ENCODE measurements around the gene NRXN2.

The NRXN2 gene

GRCh38 chr11:64743591-64744543, 20.9 kb upstream of the NRXN2 start, which contains the start of gene RASGRP2:
Gene RASGRP2, minus strand, starts transcription at chr11:64744142. Its CDS starts 1,276 bp downstream, at chr11:64742866.
- DNase-seq (ENCODE audit: low spot score) = no peak

DNA sequence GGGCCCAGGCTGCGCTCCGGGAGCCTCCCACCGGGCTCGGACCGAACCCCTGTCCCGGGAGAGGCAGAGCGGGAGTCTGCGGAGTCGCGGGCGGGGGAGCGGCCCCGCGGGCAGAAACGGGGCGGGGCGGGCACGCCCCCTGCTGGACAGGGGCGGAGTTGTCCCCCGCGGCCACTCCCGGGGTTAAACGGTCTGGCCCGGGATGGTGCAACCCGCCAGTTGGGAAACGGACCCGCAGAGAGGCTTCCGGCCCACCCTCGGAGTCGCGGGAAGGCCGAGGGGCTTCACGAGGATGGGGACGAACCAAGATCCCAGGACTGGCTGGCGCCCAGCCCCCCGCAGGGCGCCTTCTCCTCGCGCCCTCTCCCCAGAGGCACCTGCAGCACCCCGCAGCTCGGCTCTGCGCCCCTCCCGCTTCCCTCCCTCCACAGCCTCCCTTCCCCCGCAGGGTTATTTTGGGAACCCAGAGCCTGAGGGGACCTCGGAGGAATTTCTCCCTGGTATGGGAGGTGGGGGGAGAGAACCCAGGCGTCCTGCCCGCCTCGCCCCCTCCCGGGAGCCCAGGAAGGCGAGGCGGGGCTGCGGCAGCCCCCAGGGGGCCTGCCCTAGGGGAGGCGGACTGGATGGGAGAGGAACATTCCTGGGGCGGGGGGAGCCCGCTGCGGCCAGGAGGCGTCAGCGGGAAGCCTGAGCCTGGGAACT, 20.0 kb upstream of the NRXN2 start:
- peak; percentile 34 for DNase-seq (ENCODE audit: low spot score)

GRCh38 chr11:64742087-64742888, 19.3 kb upstream of the NRXN2 start:
- no peak for DNase-seq (ENCODE audit: low spot score)

- no peak for DNase-seq (ENCODE audit: low spot score)
Measured at GRCh38 chr11:64741375-64742086, 18.5 kb upstream of the NRXN2 start.

- DNase-seq (ENCODE audit: low spot score) = no peak
Measured at GRCh38 chr11:64739871-64740270, 16.9 kb upstream of the NRXN2 start.

DNA sequence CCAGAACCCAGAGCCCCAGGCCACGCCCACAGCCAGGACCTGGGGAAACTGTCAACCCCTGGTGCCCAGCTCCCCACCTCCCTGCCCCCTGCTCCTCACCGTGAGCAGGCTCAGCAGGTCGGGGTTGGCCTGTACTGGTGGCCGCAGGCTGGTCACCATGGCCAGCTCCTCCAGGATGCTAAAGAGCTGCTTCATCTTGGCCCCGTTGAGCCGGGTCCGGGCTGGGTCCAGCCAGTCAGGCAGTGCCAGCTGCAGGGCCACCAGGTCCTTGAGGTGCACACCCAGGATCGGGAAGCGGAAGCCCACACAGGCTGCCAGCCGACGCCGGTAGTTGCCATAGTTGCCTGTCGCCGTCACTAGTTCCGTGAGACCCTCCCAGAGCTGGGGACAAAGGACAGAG, 13.7 kb upstream of the NRXN2 start:
- DNase-seq (ENCODE audit: low spot score) = no peak

DNA sequence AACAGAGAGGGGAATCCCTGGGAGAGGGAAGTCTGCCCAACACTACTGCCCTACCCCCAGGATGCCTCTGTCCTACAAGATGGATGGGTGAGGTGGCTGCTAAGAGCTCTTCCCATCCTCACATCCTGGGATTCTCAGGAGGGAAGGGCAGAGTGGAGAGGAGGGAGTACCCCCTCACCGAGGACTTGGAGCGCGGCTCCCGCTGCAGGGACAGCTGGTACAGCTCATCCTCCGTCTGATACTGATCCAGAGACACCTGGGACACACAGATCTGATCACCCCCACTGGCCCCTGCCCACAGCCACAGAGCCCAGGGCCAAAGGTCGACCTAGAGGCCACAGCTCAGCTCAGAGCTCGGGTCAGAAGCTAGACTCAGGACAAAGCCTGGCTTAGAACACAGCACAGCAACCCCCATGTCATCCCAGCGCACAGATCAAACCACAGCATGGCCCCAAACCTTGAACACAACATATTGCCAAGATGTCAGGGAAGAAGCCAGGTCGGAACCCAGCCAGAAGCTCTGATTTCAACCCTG, 12.8 kb upstream of the NRXN2 start:
- no peak for DNase-seq (ENCODE audit: low spot score)

DNA sequence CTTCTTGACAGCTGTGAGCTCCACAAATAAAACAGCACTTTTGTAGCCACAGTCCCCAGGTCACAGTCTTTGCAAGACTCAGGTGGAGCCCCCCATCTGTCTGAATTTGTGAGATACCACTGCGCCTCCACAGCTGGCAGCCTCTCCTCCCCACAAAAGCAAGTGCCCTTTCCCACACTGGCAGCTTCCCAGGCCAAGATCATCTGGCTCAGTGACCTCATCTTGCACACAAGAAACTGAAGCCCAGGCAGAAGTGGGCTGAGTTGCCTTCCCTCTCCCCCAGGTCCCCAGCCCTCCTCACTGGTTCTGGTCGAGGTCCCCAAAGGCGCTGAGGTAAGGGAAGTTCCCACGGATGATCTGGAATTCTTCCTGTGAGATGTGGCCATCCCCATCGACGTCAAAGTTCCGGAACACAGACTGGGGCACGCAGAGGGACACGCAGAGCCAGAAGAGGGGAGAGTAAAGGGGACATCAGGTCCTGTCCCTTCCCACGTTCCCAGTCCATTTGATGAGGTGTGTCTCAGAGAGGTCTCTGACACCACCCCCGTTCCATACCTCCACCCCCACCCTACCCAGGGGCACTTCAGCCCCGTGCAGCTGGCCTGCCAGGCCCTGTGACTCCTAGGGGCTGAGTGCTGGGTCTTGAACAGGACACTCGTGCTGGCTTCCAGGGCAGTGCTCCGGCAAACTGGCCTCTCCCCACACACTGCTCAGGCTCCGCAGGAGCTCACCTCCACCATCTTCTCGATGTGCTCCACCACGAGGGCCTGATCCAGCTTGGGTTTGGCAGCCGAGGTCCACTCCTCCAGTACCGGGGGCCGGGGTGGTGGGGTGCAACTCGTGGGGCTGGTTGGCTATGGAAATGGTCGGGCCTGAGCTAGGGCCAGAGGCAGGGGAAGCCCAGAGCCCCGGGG, 12.1 kb upstream of the NRXN2 start:
- no peak for DNase-seq (ENCODE audit: low spot score)

DNA sequence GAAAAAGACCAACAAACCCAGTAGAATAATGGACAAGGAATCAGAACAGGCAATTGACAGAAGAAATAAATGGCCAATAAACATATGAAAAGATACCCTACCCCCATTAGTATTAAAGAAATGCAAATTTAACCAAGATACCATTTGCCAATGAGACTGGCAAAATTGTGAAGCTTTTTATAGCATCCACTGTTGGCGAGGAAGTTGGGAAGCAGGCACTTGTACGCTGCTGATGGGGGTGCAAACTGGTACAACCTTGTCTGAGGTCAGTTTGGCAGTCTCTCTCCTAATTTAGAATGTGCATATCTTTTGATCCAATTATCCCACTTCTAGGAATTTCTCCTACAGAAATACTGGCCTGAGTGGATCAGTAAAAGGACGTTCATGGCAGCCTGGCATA, 8.6 kb upstream of the NRXN2 start:
- no peak for DNase-seq (ENCODE audit: low spot score)

DNA sequence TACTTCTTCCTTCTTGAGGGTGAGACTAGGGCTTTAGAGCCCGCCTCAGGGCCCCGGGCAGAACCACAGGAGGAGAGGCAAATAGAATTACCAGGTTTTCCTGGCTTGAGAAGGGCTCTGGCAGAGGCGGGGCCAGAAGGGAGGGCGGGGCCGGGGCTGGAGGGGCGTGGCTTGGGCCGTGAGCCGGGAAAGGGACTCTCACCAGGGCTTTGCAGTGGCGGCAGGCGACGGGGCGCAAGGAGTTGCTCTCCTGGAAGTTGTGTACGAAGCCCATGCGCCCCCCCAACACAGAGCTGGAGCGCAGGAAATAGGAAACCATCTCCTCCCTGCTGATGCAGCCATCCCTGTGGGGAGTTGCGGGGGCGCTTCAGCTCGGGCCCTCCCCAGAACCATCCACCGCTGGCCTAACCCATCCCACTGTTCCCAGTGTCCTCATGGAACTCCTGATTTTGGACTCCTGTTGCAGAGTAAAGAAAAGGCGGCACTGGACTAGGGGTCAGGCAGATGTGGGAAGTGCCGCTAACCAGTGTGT, 6.9 kb upstream of the NRXN2 start:
- no peak for DNase-seq (ENCODE audit: low spot score)

DNA sequence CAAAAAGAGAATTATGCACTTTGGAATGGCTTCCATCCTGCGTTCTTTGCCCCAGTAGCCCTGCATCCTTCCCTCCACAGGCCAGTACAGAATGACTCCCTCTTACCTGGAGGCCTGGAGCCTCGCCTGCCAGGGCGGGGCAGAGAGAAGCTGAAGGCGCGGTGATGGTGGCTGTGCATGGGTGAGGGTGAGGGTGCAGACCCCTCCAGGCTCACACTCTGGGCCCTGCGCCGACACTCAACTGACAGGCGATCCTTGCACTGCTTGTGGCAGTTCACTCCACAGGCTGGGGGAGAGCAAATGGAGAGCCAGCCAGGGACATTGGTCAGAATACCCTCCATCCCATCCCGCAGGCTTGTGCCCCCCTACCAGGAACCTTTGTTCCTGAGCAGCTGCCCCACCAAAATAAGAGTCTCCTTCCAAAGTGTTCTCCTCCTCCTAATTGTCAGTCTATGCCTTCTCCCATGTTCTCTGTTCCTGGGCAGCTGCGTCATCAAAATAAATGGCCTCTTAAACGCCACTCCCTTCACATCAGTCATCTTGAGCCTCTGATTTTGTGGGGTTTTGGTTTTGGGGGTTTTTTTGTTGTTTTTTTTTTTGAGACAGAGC, 5.9 kb upstream of the NRXN2 start:
- DNase-seq (ENCODE audit: low spot score) = no peak

GRCh38 chr11:64726867-64727530, 4.0 kb upstream of the NRXN2 start:
- DNase-seq (ENCODE audit: low spot score) = no peak

DNA sequence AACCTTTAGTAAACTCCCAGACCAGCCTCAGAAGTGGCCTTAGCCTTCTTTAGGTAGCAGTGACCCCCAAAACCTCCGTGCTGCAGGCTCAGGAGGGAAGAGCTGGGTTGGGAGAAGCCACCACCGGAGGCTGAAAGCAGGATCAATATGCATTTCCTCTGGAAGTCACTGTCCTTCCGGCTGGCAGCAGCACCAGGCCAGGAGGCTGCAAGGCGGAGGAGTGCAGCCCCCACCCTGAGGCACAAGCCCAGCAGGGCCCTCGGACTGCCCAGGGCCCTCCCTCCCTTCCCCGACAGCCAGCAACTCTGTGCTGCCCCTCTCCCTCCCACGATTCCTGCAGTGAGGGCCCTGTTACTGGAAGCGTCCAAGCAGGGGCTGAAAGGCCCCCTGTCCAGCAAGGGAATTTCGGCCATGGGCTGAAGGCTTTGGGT, 3.2 kb upstream of the NRXN2 start:
- DNase-seq (ENCODE audit: low spot score) = no peak

- no peak for DNase-seq (ENCODE audit: low spot score)
Measured at GRCh38 chr11:64724863-64725532, 2.0 kb upstream of the NRXN2 start.

- no peak for DNase-seq (ENCODE audit: low spot score)
Measured at GRCh38 chr11:64723907-64724862, 1.2 kb upstream of the NRXN2 start.

- DNase-seq (ENCODE audit: low spot score) = no peak
Measured at GRCh38 chr11:64722141-64723065, 594 bp downstream of the NRXN2 start.
